Endothelial cell of umbilical vein (primary cell): ENCODE measurements around the gene SLC24A3. TPM values are rescaled to one million over a fixed set of nuclear protein-coding genes. Genes with fewer than 3 reads are reported as not detected.

ENCODE experiments used
- BruUV-seq: library from RNA; stranded (reverse); fragments of 400-500 nt; replicated peaks from 2 replicates; lab custom pipeline; 2021; lab: Mats Ljungman, UMichigan
- CTCF ChIA-PET: fragments of 300-600, 350-600 bp; sonication (Branson Sonifier 250); formaldehyde crosslinking; loops from one replicate; lab custom pipeline; 2021; ENCODE audit warnings: antibody characterized with exemption, inconsistent platforms; lab: Charles Lee
- POLR2A ChIA-PET: fragments of 300-600, 350-600 bp; sonication (Branson Sonifier 250); formaldehyde crosslinking; loops from one replicate; lab custom pipeline; 2021; ENCODE audit warnings: antibody characterized with exemption, inconsistent platforms; lab: Charles Lee
- DNase-seq: peaks from one replicate; pipeline ENCODE4 v3.0.0-alpha.2; 2011; ENCODE audit warnings: low read depth, low spot score
- FAIRE-seq: peaks from 2 replicates; lab custom pipeline; 2011; peaks lifted over from hg19 to GRCh38; lab: Jason Lieb, UNC
- H2AFZ ChIP-seq: 2 replicates; pipeline ENCODE4 v1.6.0; 2012; ENCODE audit warnings: low read depth, low read length, control low read depth, inconsistent platforms
- H3K27ac ChIP-seq: 2 replicates; pipeline ENCODE4 v1.5.1; 2011; ENCODE audit warnings: low read depth, mild to moderate bottlenecking, control low read depth, low read length, moderate library complexity; ENCODE audit not compliant: insufficient read depth
- H3K27me3 ChIP-seq, 2 experiments: 2 replicates each; pipeline versions ENCODE4 v1.6.0 to v1.6.1; 2011; ENCODE audit warnings: low read length in 2 of 2, mixed read lengths in 1 of 2; ENCODE audit not compliant: control insufficient read depth in 2 of 2, insufficient read depth in 2 of 2
- H3K36me3 ChIP-seq, 2 experiments: 2 replicates in 1 of 2; 3 replicates in 1 of 2; pipeline ENCODE4 v1.5.1; 2011; ENCODE audit warnings: low read length in 2 of 2, mild to moderate bottlenecking in 1 of 2, moderate library complexity in 1 of 2; ENCODE audit not compliant: control insufficient read depth in 2 of 2, insufficient read depth in 2 of 2; ENCODE audit errors: extremely low read depth in 1 of 2
- H3K4me1 ChIP-seq: 3 replicates; pipeline ENCODE4 v1.5.1; 2011; ENCODE audit warnings: mild to moderate bottlenecking, low read length; ENCODE audit not compliant: control insufficient read depth, insufficient read depth; ENCODE audit errors: extremely low read depth
- H3K4me2 ChIP-seq: 2 replicates; pipeline ENCODE4 v1.6.1; 2011; ENCODE audit warnings: low read length, control low read depth, mixed read lengths; ENCODE audit not compliant: insufficient read depth
- H3K4me3 ChIP-seq, 3 experiments: fragments of 200-600 bp in 1 of 3; sonication (generic), shearing (Covaris generic) in 1 of 3; replicated peaks in 1 of 3; 2 replicates each; pipeline ENCODE4 v1.5.1; 2011 to 2016; ENCODE audit warnings: control low read depth in 3 of 3, low read length in 3 of 3, mild to moderate bottlenecking in 2 of 3, inconsistent platforms in 1 of 3, low read depth in 1 of 3, moderate library complexity in 1 of 3; ENCODE audit not compliant: insufficient read depth in 1 of 3
- H3K79me2 ChIP-seq: 2 replicates; pipeline ENCODE4 v1.6.0; 2012; ENCODE audit warnings: low read length, inconsistent platforms; ENCODE audit not compliant: control insufficient read depth, insufficient read depth
- H3K9ac ChIP-seq: replicated peaks from 2 replicates; pipeline ENCODE3; 2011; ENCODE audit warnings: low read length, control low read depth; ENCODE audit not compliant: insufficient read depth; ENCODE audit errors: extremely low read depth
- H3K9me1 ChIP-seq: replicated peaks from 3 replicates; pipeline ENCODE4 v1.6.0; 2011; ENCODE audit warnings: mild to moderate bottlenecking, low read length; ENCODE audit not compliant: control insufficient read depth, insufficient read depth; ENCODE audit errors: extremely low read depth
- H3K9me3 ChIP-seq: replicated peaks from 2 replicates; pipeline ENCODE4 v1.5.1; 2012; ENCODE audit warnings: low read length, inconsistent platforms; ENCODE audit not compliant: control insufficient read depth, insufficient read depth
- H4K20me1 ChIP-seq: replicated peaks from 2 replicates; pipeline ENCODE3; 2011; ENCODE audit warnings: mild to moderate bottlenecking, low read length; ENCODE audit not compliant: control insufficient read depth, insufficient read depth; ENCODE audit errors: extremely low read depth
- CTCF ChIP-seq, 2 donors: IDR thresholded peaks; 1 replicate in 1 of 2; 2 replicates in 1 of 2; pipeline ENCODE4 v1.5.1; 2011; ENCODE audit warnings: low read length in 2 of 2, mild to moderate bottlenecking in 2 of 2, moderate library complexity in 2 of 2, control low read depth in 1 of 2, inconsistent platforms in 1 of 2, low read depth in 1 of 2; ENCODE audit not compliant: insufficient read depth in 1 of 2; ENCODE audit errors: extremely low read depth in 1 of 2
- EZH2 ChIP-seq: IDR thresholded peaks from 2 replicates; pipeline ENCODE4 v1.6.1; 2012; ENCODE audit warnings: borderline replicate concordance, low read depth, mild to moderate bottlenecking, moderate library complexity, low read length, inconsistent platforms; ENCODE audit not compliant: severe bottlenecking
- FOS ChIP-seq: IDR thresholded peaks from 2 replicates; pipeline ENCODE4 v1.6.1; 2011; ENCODE audit warnings: mild to moderate bottlenecking, low read length, moderate library complexity, borderline replicate concordance; ENCODE audit not compliant: insufficient read depth
- GATA2 ChIP-seq: IDR thresholded peaks from 2 replicates; pipeline ENCODE4 v1.7.0; 2011; ENCODE audit warnings: low read depth, mild to moderate bottlenecking, moderate library complexity, mixed read lengths, low read length; ENCODE audit not compliant: insufficient read length, insufficient read depth
- JUN ChIP-seq: IDR thresholded peaks from 2 replicates; pipeline ENCODE4 v1.6.1; 2011; ENCODE audit warnings: borderline replicate concordance, low read depth; ENCODE audit not compliant: insufficient read length, insufficient read depth
- MYC ChIP-seq: IDR thresholded peaks from one replicate; pipeline ENCODE4 v1.6.1; 2011; ENCODE audit warnings: mild to moderate bottlenecking, low read depth, low read length
- POLR2A ChIP-seq: IDR thresholded peaks from 2 replicates; pipeline ENCODE4 v1.6.1; 2012; ENCODE audit warnings: low read depth, mild to moderate bottlenecking, control low read depth, low read length
- POLR2AphosphoS5 ChIP-seq: IDR thresholded peaks from 2 replicates; pipeline ENCODE4 v1.6.1; 2012; ENCODE audit warnings: low read depth, mild to moderate bottlenecking, control low read depth, low read length, moderate library complexity; ENCODE audit not compliant: insufficient read depth
- dilution Hi-C: fragments of 300-500 bp; cut with MboI; formaldehyde crosslinking; loops from one replicate; pipeline ENCODE4 v1.15.0; 2019; ENCODE audit warnings: low sequenced_read_pairs; ENCODE audit not compliant: extremely low pct_ligation_motif_present
- intact Hi-C: fragments of 100-400 bp; cut with micrococcal nuclease; formaldehyde crosslinking; loops from one replicate; pipeline ENCODE4 v1.10.0; 2022
- polyA plus RNA-seq, 4 experiments: library from polyadenylated mRNA; depleted of rRNA in 3 of 4; stranded (reverse) in 3 of 4; unstranded in 1 of 4; fragments of >200 nt; gene quantifications; 2 replicates each; pipeline versions ENCODE4 v1.2.1 to v1.2.3, GENCODE V29; 2011 to 2012; ENCODE audit warnings: missing spikeins in 1 of 4
- total RNA-seq: library from RNA; stranded (reverse); gene quantifications from 2 replicates; pipeline ENCODE4 v1.2.3, GENCODE V29; 2021
- TF ChIP-seq, protein P1 (sequence below): IDR thresholded peaks from 2 replicates; pipeline ENCODE4 v1.6.1; 2011; ENCODE audit not compliant: insufficient read depth, insufficient read length

The SLC24A3 gene
- total and polyA plus RNA-seq, 2 donors (not counting 3 experiments of a cell fraction or from before 2014, with no cell fraction given), result not detected

GRCh38 chr20:19746396-19746795 lies 534.0 kb downstream of the SLC24A3 start:
- dilution Hi-C loops (no loop called here), intact Hi-C loops (no loop called here)
- H3K4me1 ChIP-seq, result no peaks in the 10 kb centered on the region
- H3K79me2 ChIP-seq, result no peaks in the 10 kb centered on the region
- TF ChIP-seq FOS (no peak), EZH2 (no peak), POLR2AphosphoS5 (no peak), GATA2 (no peak), CTCF (IDR thresholded peaks at IDR 0.05; ENCODE audit: extremely low read depth in 1 of 2, insufficient read depth in 1 of 2, low read depth in 1 of 2, low read length in 2 of 2) (no peak), POLR2A (no peak), MYC (no peak), JUN (no peak)
- TF ChIP-seq, protein P1, sequence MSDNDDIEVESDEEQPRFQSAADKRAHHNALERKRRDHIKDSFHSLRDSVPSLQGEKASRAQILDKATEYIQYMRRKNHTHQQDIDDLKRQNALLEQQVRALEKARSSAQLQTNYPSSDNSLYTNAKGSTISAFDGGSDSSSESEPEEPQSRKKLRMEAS, result no peak
- no peak overlapping the region for H3K4me2 ChIP-seq
- H3K9ac ChIP-seq, result no peak overlapping the region
- no peaks in the 10 kb centered on the region for H3K9me3 ChIP-seq
- no TSS peak for BruUV-seq
- no peak overlapping the region for H3K27ac ChIP-seq
- no peak overlapping the region for H3K4me3 ChIP-seq
- H4K20me1 ChIP-seq, result no peaks in the 10 kb centered on the region
- DNase-seq (no peak), FAIRE-seq (no peak)
- H3K9me1 ChIP-seq, result no peaks in the 10 kb centered on the region
- H3K27me3 ChIP-seq, result peaks cover 22 to 24% of the 10 kb centered on the region in 2 experiments
- no peaks in the 10 kb centered on the region for H3K36me3 ChIP-seq
- CTCF ChIA-PET, result no interaction called here
- POLR2A ChIA-PET, result no interaction called here
- no peak overlapping the region for H2AFZ ChIP-seq
